Measurements from ENCODE around the gene ADIPOQ.
"Not testable (repeated sequence)": the region's sequence is repeated elsewhere in the genome, so short reads cannot be mapped to it uniquely, and the experiment has no call there.

The ADIPOQ gene

GRCh38 chr3:186807231-186807630 lies 35.3 kb upstream of the ADIPOQ start:
- H3K9ac ChIP-seq (ENCODE audit: low read length): peak overlapping the region; percentile 82
- H3K36me3 ChIP-seq (replicated peaks; ENCODE audit: insufficient read depth, low read length): peaks cover 10% of the 10 kb centered on the region; the same call in 1 of the 2 replicates
- peaks cover 38% of the 10 kb centered on the region for H3K79me2 ChIP-seq (ENCODE audit: low read length)
- H3K9me3 ChIP-seq (replicated peaks; ENCODE audit: insufficient read depth, low read length): no peaks in the 10 kb centered on the region
- peak overlapping the region; percentile 78 for H3K4me3 ChIP-seq (ENCODE audit: low read length)
- TF ChIP-seq EZH2phosphoT487 (IDR thresholded peaks at IDR 0.05; ENCODE audit: low read length): no peak
- TF ChIP-seq EZH2 (optimal IDR thresholded peaks at IDR 0.05; ENCODE audit: low read depth, low read length): no peak
- TF ChIP-seq CTCF (IDR thresholded peaks at IDR 0.05; ENCODE audit: low read length): no peak
- 0 out of 2 replicates have a peak, but pooled peaks cover 7% of the 10 kb centered on the region for H3F3A ChIP-seq (ENCODE audit: insufficient read depth, low read length)
- no peak for DNase-seq
- no peaks in the 10 kb centered on the region for H3K27me3 ChIP-seq (replicated peaks; ENCODE audit: insufficient read depth, low read length)
- H2AFZ ChIP-seq (ENCODE audit: low read length): peak overlapping the region; percentile 89
- H4K20me1 ChIP-seq (ENCODE audit: insufficient read depth, low read length): no peaks in the 10 kb centered on the region
- H3K4me1 ChIP-seq (ENCODE audit: low read length): peaks cover 16% of the 10 kb centered on the region
- H3K27ac ChIP-seq (ENCODE audit: low read length): peak overlapping the region; percentile 66; the same call in 1 of the 2 replicates
- no peaks in the 10 kb centered on the region for H3K9me2 ChIP-seq (replicated peaks; ENCODE audit: insufficient read depth, low read length)
- H3K4me2 ChIP-seq (ENCODE audit: low read depth, low read length): peak overlapping the region; percentile 94

- no peak overlapping the region for H3K4me2 ChIP-seq (ENCODE audit: low read depth, low read length)
- H3K4me3 ChIP-seq (ENCODE audit: low read length): no peak overlapping the region
- H3K9me2 ChIP-seq (replicated peaks; ENCODE audit: insufficient read depth, low read length): no peaks in the 10 kb centered on the region
- no peak overlapping the region for H3K9ac ChIP-seq (ENCODE audit: low read length)
- H3K27me3 ChIP-seq (replicated peaks; ENCODE audit: insufficient read depth, low read length): no peaks in the 10 kb centered on the region
- no peak for DNase-seq
- H3K79me2 ChIP-seq (ENCODE audit: low read length): peaks cover 9% of the 10 kb centered on the region
- H3K27ac ChIP-seq (ENCODE audit: low read length): no peak overlapping the region
- H3K4me1 ChIP-seq (ENCODE audit: low read length): peaks cover 8% of the 10 kb centered on the region
- H3K9me3 ChIP-seq (replicated peaks; ENCODE audit: insufficient read depth, low read length): no peaks in the 10 kb centered on the region
- H3F3A ChIP-seq (ENCODE audit: insufficient read depth, low read length): 0 out of 2 replicates have a peak, but pooled peaks cover 7% of the 10 kb centered on the region
- TF ChIP-seq CTCF (IDR thresholded peaks at IDR 0.05; ENCODE audit: low read length) (no peak), EZH2 (optimal IDR thresholded peaks at IDR 0.05; ENCODE audit: low read depth, low read length) (no peak), EZH2phosphoT487 (IDR thresholded peaks at IDR 0.05; ENCODE audit: low read length) (no peak)
- no peaks in the 10 kb centered on the region for H3K36me3 ChIP-seq (replicated peaks; ENCODE audit: insufficient read depth, low read length)
- no peak overlapping the region for H2AFZ ChIP-seq (ENCODE audit: low read length)
- H4K20me1 ChIP-seq (ENCODE audit: insufficient read depth, low read length): no peaks in the 10 kb centered on the region
Measured at GRCh38 chr3:186810336-186810996, 32.0 kb upstream of the ADIPOQ start.

- H3K36me3 ChIP-seq (replicated peaks; ENCODE audit: insufficient read depth, low read length): not testable (repeated sequence)
Measured at GRCh38 chr3:186811313-186811712, 31.2 kb upstream of the ADIPOQ start.

GRCh38 chr3:186814100-186814499 lies 28.4 kb upstream of the ADIPOQ start:
- Histone ChIP-seq H3K27me3 (replicated peaks; ENCODE audit: insufficient read depth, low read length) (no peaks in the 10 kb centered on the region), H4K20me1 (ENCODE audit: insufficient read depth, low read length) (no peaks in the 10 kb centered on the region), H3K36me3 (replicated peaks; ENCODE audit: insufficient read depth, low read length) (no peaks in the 10 kb centered on the region)

More at GRCh38 chr3:186811313-186811712, 31.2 kb upstream of the ADIPOQ start:
- not testable (repeated sequence) for H3K9ac ChIP-seq (ENCODE audit: low read length); H3K9me2 ChIP-seq (replicated peaks; ENCODE audit: insufficient read depth, low read length); H3K27me3 ChIP-seq (replicated peaks; ENCODE audit: insufficient read depth, low read length); H3K4me3 ChIP-seq (ENCODE audit: low read length); H3K4me1 ChIP-seq (ENCODE audit: low read length); H3K27ac ChIP-seq (ENCODE audit: low read length); H2AFZ ChIP-seq (ENCODE audit: low read length); H4K20me1 ChIP-seq (ENCODE audit: insufficient read depth, low read length); H3F3A ChIP-seq (ENCODE audit: insufficient read depth, low read length); DNase-seq; H3K4me2 ChIP-seq (ENCODE audit: low read depth, low read length); H3K9me3 ChIP-seq (replicated peaks; ENCODE audit: insufficient read depth, low read length); H3K79me2 ChIP-seq (ENCODE audit: low read length)

More at GRCh38 chr3:186814100-186814499, 28.4 kb upstream of the ADIPOQ start:
- no peak for DNase-seq
- TF ChIP-seq EZH2phosphoT487 (IDR thresholded peaks at IDR 0.05; ENCODE audit: low read length): no peak
- no peak for TF ChIP-seq CTCF (IDR thresholded peaks at IDR 0.05; ENCODE audit: low read length)
- TF ChIP-seq EZH2 (optimal IDR thresholded peaks at IDR 0.05; ENCODE audit: low read depth, low read length): no peak
- H3K9ac ChIP-seq (ENCODE audit: low read length): no peak overlapping the region
- H3K27ac ChIP-seq (ENCODE audit: low read length): no peak overlapping the region
- H3K9me3 ChIP-seq (replicated peaks; ENCODE audit: insufficient read depth, low read length): no peaks in the 10 kb centered on the region
- no peaks in the 10 kb centered on the region for H3K4me1 ChIP-seq (ENCODE audit: low read length)
- H3K4me2 ChIP-seq (ENCODE audit: low read depth, low read length): no peak overlapping the region
- no peak overlapping the region for H3K4me3 ChIP-seq (ENCODE audit: low read length)
- H3K9me2 ChIP-seq (replicated peaks; ENCODE audit: insufficient read depth, low read length): no peaks in the 10 kb centered on the region
- no peak overlapping the region for H2AFZ ChIP-seq (ENCODE audit: low read length)
- H3K79me2 ChIP-seq (ENCODE audit: low read length): no peaks in the 10 kb centered on the region
- H3F3A ChIP-seq (ENCODE audit: insufficient read depth, low read length): no peaks in the 10 kb centered on the region
